WTC11 (cell line): ENCODE measurements around the gene SH3GL3. TPM values are rescaled to one million over a fixed set of nuclear protein-coding genes. Genes with fewer than 3 reads are reported as not detected.

Source experiments
- ATAC-seq: fragments of 200-7000 bp; cut with Tn5 transposase; 2 replicates; pipeline ENCODE4 v1.10.0; 2021; ENCODE audit warnings: mild to moderate bottlenecking, moderate library complexity
- CTCF ChIA-PET: fragments of 300-600 bp; sonication (Branson Sonifier 250); formaldehyde crosslinking; loops from one replicate; lab custom pipeline; 2021; ENCODE audit warnings: antibody characterized with exemption; lab: Charles Lee
- POLR2A ChIA-PET: fragments of 350-600 bp; sonication (Branson Sonifier 250); formaldehyde crosslinking; loops from one replicate; lab custom pipeline; 2021; ENCODE audit warnings: antibody characterized with exemption; lab: Charles Lee
- DNase-seq: peaks from one replicate; pipeline ENCODE4 v3.0.0; 2021; ENCODE audit warnings: low spot score
- H3K27ac Mint-ChIP-seq: 2 replicates; pipeline ENCODE4 v1.8.0; 2021; ENCODE audit warnings: mixed read lengths
- H3K27me3 Mint-ChIP-seq: 2 replicates; pipeline ENCODE4 v1.8.0; 2021; ENCODE audit warnings: low read depth, mild to moderate bottlenecking, moderate library complexity, mixed read lengths
- H3K36me3 Mint-ChIP-seq: 2 replicates; pipeline ENCODE4 v1.8.0; 2021; ENCODE audit warnings: mixed read lengths
- H3K4me1 Mint-ChIP-seq: 2 replicates; pipeline ENCODE4 v1.8.0; 2022; ENCODE audit warnings: mixed read lengths
- H3K4me3 Mint-ChIP-seq: 2 replicates; pipeline ENCODE4 v1.8.0; 2021; ENCODE audit warnings: mild to moderate bottlenecking, moderate library complexity, mixed read lengths
- H3K9me3 Mint-ChIP-seq: 2 replicates; pipeline ENCODE4 v1.8.0; 2021; ENCODE audit warnings: mixed read lengths
- ATF1 ChIP-seq: sonication (generic); formaldehyde crosslinking; IDR thresholded peaks from 2 replicates; pipeline ENCODE4 v1.8.1; 2023; ENCODE audit warnings: mild to moderate bottlenecking, moderate library complexity, missing genetic modification reagents
- CBFB ChIP-seq: sonication (generic); formaldehyde crosslinking; IDR thresholded peaks from 2 replicates; pipeline ENCODE4 v1.8.1; 2022; ENCODE audit warnings: mild to moderate bottlenecking, low read depth, missing genetic modification reagents
- FOXP1 ChIP-seq: sonication (generic); formaldehyde crosslinking; IDR thresholded peaks from 2 replicates; pipeline ENCODE4 v1.8.0; 2022; ENCODE audit warnings: missing genetic modification reagents, mild to moderate bottlenecking, moderate library complexity, borderline replicate concordance
- JUN ChIP-seq: sonication (generic); formaldehyde crosslinking; IDR thresholded peaks from 2 replicates; pipeline ENCODE4 v1.8.0; 2023; ENCODE audit warnings: mild to moderate bottlenecking, missing genetic modification reagents
- MYBL2 ChIP-seq: sonication (generic); formaldehyde crosslinking; IDR thresholded peaks from 2 replicates; pipeline ENCODE4 v1.8.1; 2023; ENCODE audit warnings: mild to moderate bottlenecking, moderate library complexity, missing genetic modification reagents
- NFATC4 ChIP-seq: fragments of 250-450 bp; sonication (Bioruptor Pico); IDR thresholded peaks from 2 replicates; pipeline ENCODE4 v1.9.0; 2021; ENCODE audit warnings: mild to moderate bottlenecking
- NR1H2 ChIP-seq: sonication (generic); formaldehyde crosslinking; IDR thresholded peaks from 2 replicates; pipeline ENCODE4 v1.9.0; 2021; ENCODE audit warnings: mild to moderate bottlenecking, moderate library complexity, missing genetic modification reagents
- PRRX2 ChIP-seq: fragments of 250-450 bp; sonication (Bioruptor Pico); IDR thresholded peaks from 2 replicates; pipeline ENCODE4 v1.8.0; 2021; ENCODE audit warnings: mild to moderate bottlenecking
- RELA ChIP-seq: sonication (generic); formaldehyde crosslinking; IDR thresholded peaks from 2 replicates; pipeline ENCODE4 v1.8.1; 2022; ENCODE audit warnings: missing genetic modification reagents, mild to moderate bottlenecking, borderline replicate concordance
- SMAD3 ChIP-seq: sonication (generic); formaldehyde crosslinking; IDR thresholded peaks from 2 replicates; pipeline ENCODE4 v1.8.0; 2022; ENCODE audit warnings: missing genetic modification reagents, mild to moderate bottlenecking, borderline replicate concordance
- total RNA-seq: library from RNA; stranded (reverse); gene quantifications from 3 replicates; pipeline ENCODE4 v1.2.3, GENCODE V29; 2021
- TF ChIP-seq, protein P1 (sequence below): fragments of 250-450 bp; sonication (Bioruptor Pico); IDR thresholded peaks from 2 replicates; pipeline ENCODE4 v1.9.0; 2021; ENCODE audit warnings: mild to moderate bottlenecking
- TF ChIP-seq, protein P2 (sequence below): sonication (generic); formaldehyde crosslinking; IDR thresholded peaks from 2 replicates; pipeline ENCODE4 v1.8.1; 2022; ENCODE audit warnings: missing genetic modification reagents, borderline replicate concordance
- TF ChIP-seq, protein P3 (sequence below): sonication (generic); formaldehyde crosslinking; IDR thresholded peaks from 2 replicates; pipeline ENCODE4 v1.8.1; 2023; ENCODE audit warnings: mild to moderate bottlenecking, missing genetic modification reagents
- TF ChIP-seq, protein P4 (sequence below): sonication (generic); formaldehyde crosslinking; IDR thresholded peaks from 2 replicates; pipeline ENCODE4 v1.8.0; 2023; ENCODE audit warnings: missing genetic modification reagents
- TF ChIP-seq, protein P5 (sequence below): sonication (generic); formaldehyde crosslinking; IDR thresholded peaks from 2 replicates; pipeline ENCODE4 v1.8.1; 2022; ENCODE audit warnings: mild to moderate bottlenecking, missing genetic modification reagents, moderate library complexity, borderline replicate concordance
- TF ChIP-seq, protein P6 (sequence below): sonication (generic); formaldehyde crosslinking; IDR thresholded peaks from 2 replicates; pipeline ENCODE4 v1.8.0; 2022; ENCODE audit warnings: mild to moderate bottlenecking, missing genetic modification reagents
- TF ChIP-seq, protein P7 (sequence below): sonication (generic); formaldehyde crosslinking; IDR thresholded peaks from 2 replicates; pipeline ENCODE4 v1.8.0; 2022; ENCODE audit warnings: mild to moderate bottlenecking, missing genetic modification reagents
- TF ChIP-seq, protein P8 (sequence below): fragments of 250-450 bp; sonication (Bioruptor Pico); conservative IDR thresholded peaks from 2 replicates; pipeline ENCODE4 v1.9.0; 2021; ENCODE audit warnings: mild to moderate bottlenecking

SH3GL3 gene
- total RNA-seq, 1 experiment from 2014 or later = 9.2 TPM

DNA sequence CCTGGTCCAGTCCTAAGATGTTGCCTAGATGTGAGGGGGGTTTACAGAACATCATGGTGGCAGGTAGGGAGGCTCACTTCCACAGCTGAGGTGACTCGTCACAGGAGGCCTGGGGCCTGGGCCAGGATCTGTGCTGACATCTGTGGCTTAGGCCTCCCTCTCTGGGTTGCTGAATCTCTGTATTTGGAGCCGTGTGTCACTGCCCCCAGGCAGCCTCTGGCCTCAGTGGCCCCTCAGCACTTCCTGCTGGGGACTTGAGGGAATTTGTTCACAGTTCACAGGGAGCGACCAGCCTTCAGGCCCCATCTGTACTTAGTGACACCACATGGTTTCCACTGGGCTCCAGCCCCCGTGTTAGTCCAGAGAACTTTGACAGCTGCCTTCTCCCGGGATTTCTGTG, 165.1 kb downstream of the SH3GL3 start:
- no peaks in the 10 kb centered on the region for H3K36me3 Mint-ChIP-seq
- TF ChIP-seq SMAD3 (CRISPR knock-in tag) (no peak), PRRX2 (CRISPR knock-in tag) (no peak), MYBL2 (CRISPR knock-in tag) (no peak), JUN (no peak), ATF1 (CRISPR knock-in tag) (no peak)
- TF ChIP-seq, protein P1, sequence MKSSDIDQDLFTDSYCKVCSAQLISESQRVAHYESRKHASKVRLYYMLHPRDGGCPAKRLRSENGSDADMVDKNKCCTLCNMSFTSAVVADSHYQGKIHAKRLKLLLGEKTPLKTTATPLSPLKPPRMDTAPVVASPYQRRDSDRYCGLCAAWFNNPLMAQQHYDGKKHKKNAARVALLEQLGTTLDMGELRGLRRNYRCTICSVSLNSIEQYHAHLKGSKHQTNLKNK = no peak
- TF ChIP-seq, protein P2, sequence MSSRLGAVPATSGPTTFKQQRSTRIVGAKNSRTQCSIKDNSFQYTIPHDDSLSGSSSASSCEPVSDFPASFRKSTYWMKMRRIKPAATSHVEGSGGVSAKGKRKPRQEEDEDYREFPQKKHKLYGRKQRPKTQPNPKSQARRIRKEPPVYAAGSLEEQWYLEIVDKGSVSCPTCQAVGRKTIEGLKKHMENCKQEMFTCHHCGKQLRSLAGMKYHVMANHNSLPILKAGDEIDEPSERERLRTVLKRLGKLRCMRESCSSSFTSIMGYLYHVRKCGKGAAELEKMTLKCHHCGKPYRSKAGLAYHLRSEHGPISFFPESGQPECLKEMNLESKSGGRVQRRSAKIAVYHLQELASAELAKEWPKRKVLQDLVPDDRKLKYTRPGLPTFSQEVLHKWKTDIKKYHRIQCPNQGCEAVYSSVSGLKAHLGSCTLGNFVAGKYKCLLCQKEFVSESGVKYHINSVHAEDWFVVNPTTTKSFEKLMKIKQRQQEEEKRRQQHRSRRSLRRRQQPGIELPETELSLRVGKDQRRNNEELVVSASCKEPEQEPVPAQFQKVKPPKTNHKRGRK (CRISPR knock-in tag) = no peak
- TF ChIP-seq, protein P3, sequence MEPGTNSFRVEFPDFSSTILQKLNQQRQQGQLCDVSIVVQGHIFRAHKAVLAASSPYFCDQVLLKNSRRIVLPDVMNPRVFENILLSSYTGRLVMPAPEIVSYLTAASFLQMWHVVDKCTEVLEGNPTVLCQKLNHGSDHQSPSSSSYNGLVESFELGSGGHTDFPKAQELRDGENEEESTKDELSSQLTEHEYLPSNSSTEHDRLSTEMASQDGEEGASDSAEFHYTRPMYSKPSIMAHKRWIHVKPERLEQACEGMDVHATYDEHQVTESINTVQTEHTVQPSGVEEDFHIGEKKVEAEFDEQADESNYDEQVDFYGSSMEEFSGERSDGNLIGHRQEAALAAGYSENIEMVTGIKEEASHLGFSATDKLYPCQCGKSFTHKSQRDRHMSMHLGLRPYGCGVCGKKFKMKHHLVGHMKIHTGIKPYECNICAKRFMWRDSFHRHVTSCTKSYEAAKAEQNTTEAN (CRISPR knock-in tag) = no peak
- TF ChIP-seq, all 79 proteins: peak for 0
- CTCF ChIA-PET = interaction anchor here (0.7 to 1.2 kb wide), 2 partner anchors 41 to 423 kb away, joined by 3 read pairs; no protein-coding TSS in a partner anchor
- no peaks in the 10 kb centered on the region for H3K9me3 Mint-ChIP-seq
- DNase-seq (no peak), ATAC-seq (no peak)
- H3K27me3 Mint-ChIP-seq = no peaks in the 10 kb centered on the region
- no peak overlapping the region for H3K27ac Mint-ChIP-seq
- POLR2A ChIA-PET = interaction anchor here (0.6 to 0.7 kb wide), 4 partner anchors 13 to 1069 kb away, joined by 3 to 11 read pairs (median 4); no protein-coding TSS in a partner anchor
- H3K4me3 Mint-ChIP-seq = no peak overlapping the region
- no peaks in the 10 kb centered on the region for H3K4me1 Mint-ChIP-seq

DNA sequence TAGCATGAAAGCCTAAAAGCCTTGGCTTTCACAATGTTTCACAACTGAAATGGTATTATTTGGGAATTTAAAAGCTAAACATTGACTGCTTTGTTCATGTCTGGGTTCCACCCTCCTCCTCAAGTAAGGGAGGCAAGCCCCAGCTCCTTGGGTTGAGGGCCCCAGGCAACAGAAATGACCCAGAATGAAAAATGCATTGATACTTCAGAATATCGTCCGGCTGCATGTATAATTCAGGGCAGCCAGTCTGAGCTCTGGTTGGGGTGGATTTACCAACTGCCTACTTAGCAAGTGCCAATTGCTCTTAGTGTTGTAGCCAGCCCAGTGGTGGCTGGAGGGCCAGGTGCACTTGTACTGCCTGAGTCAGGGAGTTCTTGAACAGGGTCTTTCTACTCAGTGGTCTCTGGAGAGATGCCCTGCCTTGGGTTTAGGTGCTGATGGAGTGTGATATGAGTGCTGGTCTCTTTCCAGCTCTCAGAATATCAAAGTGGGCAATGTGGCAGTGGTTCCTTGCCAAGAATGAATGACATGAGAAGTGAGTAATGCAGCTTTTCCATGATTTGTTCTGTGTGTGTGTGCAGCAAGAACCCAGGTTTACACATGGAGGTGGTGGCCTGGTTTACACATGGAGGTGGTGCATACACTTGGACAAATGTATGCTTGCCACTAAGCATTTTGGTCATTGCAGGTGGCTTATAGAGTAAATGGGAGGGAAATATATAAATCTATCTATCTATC, 165.9 kb downstream of the SH3GL3 start:
- H3K36me3 Mint-ChIP-seq = no peaks in the 10 kb centered on the region; the same call in 1 of the 2 replicates
- POLR2A ChIA-PET = interaction anchor here (0.6 kb wide), 1 partner anchor 1070 kb away, joined by 3 read pairs; no protein-coding TSS in a partner anchor
- no peaks in the 10 kb centered on the region for H3K27me3 Mint-ChIP-seq
- no peaks in the 10 kb centered on the region for H3K9me3 Mint-ChIP-seq
- CTCF ChIA-PET = interaction anchor here (0.7 to 1.2 kb wide), 2 partner anchors 41 to 422 kb away, joined by 3 read pairs; no protein-coding TSS in a partner anchor
- H3K4me3 Mint-ChIP-seq = no peak overlapping the region
- ATAC-seq = no peak
- TF ChIP-seq NR1H2 (no peak), FOXP1 (CRISPR knock-in tag) (no peak)
- TF ChIP-seq, protein P4, sequence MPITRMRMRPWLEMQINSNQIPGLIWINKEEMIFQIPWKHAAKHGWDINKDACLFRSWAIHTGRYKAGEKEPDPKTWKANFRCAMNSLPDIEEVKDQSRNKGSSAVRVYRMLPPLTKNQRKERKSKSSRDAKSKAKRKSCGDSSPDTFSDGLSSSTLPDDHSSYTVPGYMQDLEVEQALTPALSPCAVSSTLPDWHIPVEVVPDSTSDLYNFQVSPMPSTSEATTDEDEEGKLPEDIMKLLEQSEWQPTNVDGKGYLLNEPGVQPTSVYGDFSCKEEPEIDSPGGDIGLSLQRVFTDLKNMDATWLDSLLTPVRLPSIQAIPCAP (CRISPR knock-in tag) = no peak
- H3K27ac Mint-ChIP-seq = peak overlapping the region; percentile 49
- DNase-seq = no peak
- H3K4me1 Mint-ChIP-seq = no peaks in the 10 kb centered on the region

DNA sequence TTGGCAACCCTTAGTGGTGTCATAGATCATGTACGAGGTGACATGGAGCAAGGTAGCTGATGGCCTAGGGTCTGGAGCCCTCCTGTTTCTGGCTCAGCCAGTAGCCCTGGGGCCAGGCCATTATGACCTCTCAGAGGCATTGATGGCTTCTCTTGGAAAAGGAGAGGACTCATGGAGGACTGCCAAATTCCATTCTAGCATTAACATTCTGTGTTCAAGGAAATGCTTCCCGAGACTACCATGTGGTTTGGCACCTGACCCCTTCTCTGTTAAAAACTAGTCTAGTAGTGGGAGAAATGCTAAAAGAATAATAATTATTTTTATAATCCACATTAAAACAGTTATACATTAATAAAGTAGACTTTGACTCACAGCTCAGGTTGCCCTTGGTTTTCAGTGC, 166.6 kb downstream of the SH3GL3 start:
- ChIA-PET POLR2A (no interaction called here), CTCF (no interaction called here)
- Mint-ChIP-seq H3K27ac (no peak overlapping the region), H3K4me3 (no peak overlapping the region)
- no peak for DNase-seq
- TF ChIP-seq, protein P5, sequence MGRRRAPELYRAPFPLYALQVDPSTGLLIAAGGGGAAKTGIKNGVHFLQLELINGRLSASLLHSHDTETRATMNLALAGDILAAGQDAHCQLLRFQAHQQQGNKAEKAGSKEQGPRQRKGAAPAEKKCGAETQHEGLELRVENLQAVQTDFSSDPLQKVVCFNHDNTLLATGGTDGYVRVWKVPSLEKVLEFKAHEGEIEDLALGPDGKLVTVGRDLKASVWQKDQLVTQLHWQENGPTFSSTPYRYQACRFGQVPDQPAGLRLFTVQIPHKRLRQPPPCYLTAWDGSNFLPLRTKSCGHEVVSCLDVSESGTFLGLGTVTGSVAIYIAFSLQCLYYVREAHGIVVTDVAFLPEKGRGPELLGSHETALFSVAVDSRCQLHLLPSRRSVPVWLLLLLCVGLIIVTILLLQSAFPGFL = no peak
- TF ChIP-seq, all 79 proteins: peak for 0
- Mint-ChIP-seq H3K9me3 (no peaks in the 10 kb centered on the region), H3K4me1 (no peaks in the 10 kb centered on the region), H3K36me3 (no peaks in the 10 kb centered on the region; the same call in none of the 2 replicates), H3K27me3 (no peaks in the 10 kb centered on the region)
- ATAC-seq = no peak

DNA sequence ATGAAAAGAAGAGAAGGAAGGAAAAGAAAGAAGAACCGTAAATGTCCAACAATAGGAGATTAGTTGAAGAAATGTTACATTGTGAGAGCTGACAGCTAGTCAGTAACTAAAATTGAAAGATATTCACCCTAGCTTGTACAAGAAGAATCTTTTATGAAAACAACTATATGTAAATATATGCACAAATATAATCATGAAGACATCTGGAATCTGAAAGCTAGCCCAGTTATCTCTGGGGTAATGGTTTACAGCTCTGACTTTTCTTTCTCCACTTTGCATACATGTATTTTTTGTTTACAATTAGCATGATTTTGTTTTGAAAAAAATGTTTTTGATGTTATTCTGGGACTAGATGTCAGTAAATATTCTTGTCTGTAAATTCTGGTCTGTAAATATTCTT, 169.7 kb downstream of the SH3GL3 start:
- no peak overlapping the region for H3K27ac Mint-ChIP-seq
- no peaks in the 10 kb centered on the region for H3K4me1 Mint-ChIP-seq
- no peak overlapping the region for H3K4me3 Mint-ChIP-seq
- ChIA-PET POLR2A (no interaction called here), CTCF (interaction anchor here (1.1 to 1.8 kb wide), 3 partner anchors 37 to 170 kb away, joined by 3 to 7 read pairs (median 3); partner anchors contain the start of gene SH3GL3)
- peaks cover 11% of the 10 kb centered on the region for H3K9me3 Mint-ChIP-seq
- no peaks in the 10 kb centered on the region for H3K27me3 Mint-ChIP-seq
- H3K36me3 Mint-ChIP-seq = no peaks in the 10 kb centered on the region; the same call in none of the 2 replicates
- no peak for ATAC-seq
- no peak for DNase-seq
- no peak for TF ChIP-seq RELA
- TF ChIP-seq NFATC4 = no peak
- TF ChIP-seq, protein P6, sequence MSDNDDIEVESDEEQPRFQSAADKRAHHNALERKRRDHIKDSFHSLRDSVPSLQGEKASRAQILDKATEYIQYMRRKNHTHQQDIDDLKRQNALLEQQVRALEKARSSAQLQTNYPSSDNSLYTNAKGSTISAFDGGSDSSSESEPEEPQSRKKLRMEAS (CRISPR knock-in tag) = no peak
- TF ChIP-seq, protein P7, sequence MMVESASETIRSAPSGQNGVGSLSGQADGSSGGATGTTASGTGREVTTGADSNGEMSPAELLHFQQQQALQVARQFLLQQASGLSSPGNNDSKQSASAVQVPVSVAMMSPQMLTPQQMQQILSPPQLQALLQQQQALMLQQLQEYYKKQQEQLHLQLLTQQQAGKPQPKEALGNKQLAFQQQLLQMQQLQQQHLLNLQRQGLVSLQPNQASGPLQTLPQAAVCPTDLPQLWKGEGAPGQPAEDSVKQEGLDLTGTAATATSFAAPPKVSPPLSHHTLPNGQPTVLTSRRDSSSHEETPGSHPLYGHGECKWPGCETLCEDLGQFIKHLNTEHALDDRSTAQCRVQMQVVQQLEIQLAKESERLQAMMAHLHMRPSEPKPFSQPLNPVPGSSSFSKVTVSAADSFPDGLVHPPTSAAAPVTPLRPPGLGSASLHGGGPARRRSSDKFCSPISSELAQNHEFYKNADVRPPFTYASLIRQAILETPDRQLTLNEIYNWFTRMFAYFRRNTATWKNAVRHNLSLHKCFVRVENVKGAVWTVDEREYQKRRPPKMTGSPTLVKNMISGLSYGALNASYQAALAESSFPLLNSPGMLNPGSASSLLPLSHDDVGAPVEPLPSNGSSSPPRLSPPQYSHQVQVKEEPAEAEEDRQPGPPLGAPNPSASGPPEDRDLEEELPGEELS (CRISPR knock-in tag) = no peak
- TF ChIP-seq, protein P8, sequence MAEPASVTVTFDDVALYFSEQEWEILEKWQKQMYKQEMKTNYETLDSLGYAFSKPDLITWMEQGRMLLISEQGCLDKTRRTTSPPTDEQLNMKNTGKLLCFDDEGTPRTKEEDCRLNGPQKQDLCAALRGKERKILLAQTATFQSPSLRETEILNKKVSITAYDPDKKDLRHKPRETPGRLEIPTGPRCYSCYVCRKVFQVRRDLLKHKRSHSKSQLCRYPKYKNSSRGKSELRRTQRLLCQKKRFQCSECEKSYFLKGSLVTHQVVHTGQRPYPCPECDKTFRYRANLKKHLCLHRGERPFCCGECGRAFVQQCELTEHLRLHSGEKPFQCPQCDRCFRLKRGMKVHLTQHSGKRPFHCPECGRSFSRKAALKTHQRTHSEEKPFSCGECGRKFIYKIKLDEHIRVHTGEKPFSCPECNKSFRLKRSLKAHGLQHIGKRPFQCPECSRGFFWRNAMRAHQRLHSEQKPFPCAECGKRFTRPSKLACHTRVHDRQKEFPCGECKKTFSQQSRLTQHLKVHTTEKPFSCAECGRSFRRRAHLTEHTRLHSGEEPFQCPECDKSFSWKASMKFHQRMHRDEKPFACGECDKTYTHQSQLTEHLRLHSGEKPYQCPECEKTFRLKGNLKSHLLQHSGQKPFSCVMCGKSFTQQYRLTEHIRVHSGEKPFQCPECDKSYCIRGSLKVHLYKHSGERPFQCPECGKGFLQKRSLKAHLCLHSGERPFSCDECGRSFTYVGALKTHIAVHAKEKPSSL (CRISPR knock-in tag) = no peak
- no peak for TF ChIP-seq CBFB
